Measurements from ENCODE around the gene RASSF10.

RASSF10 gene

GRCh38 chr11:12993626-12994025 is 15.5 kb upstream of the RASSF10 start:
- no peak for FAIRE-seq

GRCh38 chr11:12994476-12994875 is 14.6 kb upstream of the RASSF10 start:
- FAIRE-seq = no peak

More at GRCh38 chr11:12993626-12994025, 15.5 kb upstream of the RASSF10 start:
- DNase-seq (ENCODE audit: low spot score) = no peak

GRCh38 chr11:12995188-12995587 is 13.9 kb upstream of the RASSF10 start:
- DNase-seq (ENCODE audit: low spot score) (no peak), FAIRE-seq (no peak)

More at GRCh38 chr11:12994476-12994875, 14.6 kb upstream of the RASSF10 start:
- DNase-seq (ENCODE audit: low spot score) = no peak

GRCh38 chr11:12995823-12996222 is 13.3 kb upstream of the RASSF10 start:
- FAIRE-seq (no peak), DNase-seq (ENCODE audit: low spot score) (no peak)

GRCh38 chr11:12997168-12997567 is 11.9 kb upstream of the RASSF10 start:
- FAIRE-seq (no peak), DNase-seq (ENCODE audit: low spot score) (no peak)

- no peak for DNase-seq (ENCODE audit: low spot score)
- FAIRE-seq = no peak
Measured at GRCh38 chr11:12998336-12998735, 10.8 kb upstream of the RASSF10 start.

- FAIRE-seq = no peak
- DNase-seq (ENCODE audit: low spot score) = no peak
Measured at GRCh38 chr11:12999597-12999996, 9.5 kb upstream of the RASSF10 start.

GRCh38 chr11:13000116-13000515 is 9.0 kb upstream of the RASSF10 start:
- no peak for FAIRE-seq
- no peak for DNase-seq (ENCODE audit: low spot score)

- FAIRE-seq (no peak), DNase-seq (ENCODE audit: low spot score) (no peak)
Measured at GRCh38 chr11:13000721-13001120, 8.4 kb upstream of the RASSF10 start.

- FAIRE-seq = no peak
Measured at GRCh38 chr11:13003736-13004493, 5.2 kb upstream of the RASSF10 start.

GRCh38 chr11:13007182-13008060 is 1.7 kb upstream of the RASSF10 start:
- no peak for DNase-seq (ENCODE audit: low spot score)
- FAIRE-seq = no peak

More at GRCh38 chr11:13003736-13004493, 5.2 kb upstream of the RASSF10 start:
- DNase-seq (ENCODE audit: low spot score) = no peak

GRCh38 chr11:13008061-13008435 is 1.1 kb upstream of the RASSF10 start:
- no peak for FAIRE-seq
- no peak for DNase-seq (ENCODE audit: low spot score)

GRCh38 chr11:13009476-13009920 is 382 bp downstream of the RASSF10 start:
- FAIRE-seq (no peak), DNase-seq (ENCODE audit: low spot score) (no peak)

- DNase-seq (ENCODE audit: low spot score) (no peak), FAIRE-seq (no peak)
Measured at GRCh38 chr11:13009921-13010748, 1.0 kb downstream of the RASSF10 start.

- DNase-seq (ENCODE audit: low spot score) (no peak), FAIRE-seq (no peak)
Measured at GRCh38 chr11:13010749-13011465, 1.8 kb downstream of the RASSF10 start.

GRCh38 chr11:13011466-13012055 is 2.4 kb downstream of the RASSF10 start:
- FAIRE-seq = no peak
- no peak for DNase-seq (ENCODE audit: low spot score)

- no peak for FAIRE-seq
- DNase-seq (ENCODE audit: low spot score) = no peak
Measured at GRCh38 chr11:13012056-13012661, 3.0 kb downstream of the RASSF10 start.

- no peak for FAIRE-seq
- no peak for DNase-seq (ENCODE audit: low spot score)
Measured at GRCh38 chr11:13013054-13013488, 4.0 kb downstream of the RASSF10 start.

GRCh38 chr11:13015753-13016152 is 6.6 kb downstream of the RASSF10 start:
- no peak for FAIRE-seq

GRCh38 chr11:13016415-13016814 is 7.3 kb downstream of the RASSF10 start:
- no peak for DNase-seq (ENCODE audit: low spot score)

More at GRCh38 chr11:13015753-13016152, 6.6 kb downstream of the RASSF10 start:
- no peak for DNase-seq (ENCODE audit: low spot score)

More at GRCh38 chr11:13016415-13016814, 7.3 kb downstream of the RASSF10 start:
- FAIRE-seq = peak; percentile 23

All from urothelium cell line (cell line).